Peyer's patch (tissue), 4 donors: ENCODE data around the gene KIF1A.
"Not testable (repeated sequence)": the region's sequence is repeated elsewhere in the genome, so short reads cannot be mapped to it uniquely, and the experiment has no call there.

Experiments
- CTCF ChIP-seq, 6 experiments: fragments of 450-650 bp in 4 of 6; fragments of 200-600 bp in 2 of 6; sonication (generic) in 1 of 6; IDR thresholded peaks; one replicate each; pipeline ENCODE4 v1.5.1; 2017 to 2019; ENCODE audit warnings: antibody characterized with exemption in 6 of 6, mild to moderate bottlenecking in 3 of 6, moderate library complexity in 1 of 6
- POLR2A ChIP-seq, 2 donors: fragments of 450-650 bp; IDR thresholded peaks; one replicate each; pipeline ENCODE4 v1.5.1; 2017; ENCODE audit warnings: antibody characterized with exemption in 2 of 2, mild to moderate bottlenecking in 2 of 2, moderate library complexity in 2 of 2

GRCh38 chr2:240694304-240694703 is 125.7 kb downstream of the KIF1A start:
- not testable (repeated sequence) for TF ChIP-seq CTCF, POLR2A (IDR thresholded peaks at IDR 0.05)
